ENCODE data around the gene JUP. TPM values are rescaled to one million over a fixed set of nuclear protein-coding genes. Genes with fewer than 3 reads are reported as not detected.

Gene JUP
- total RNA-seq, 4 donors from 2014 or later, result 24.5 to 56.6 (median 46.4) TPM

DNA sequence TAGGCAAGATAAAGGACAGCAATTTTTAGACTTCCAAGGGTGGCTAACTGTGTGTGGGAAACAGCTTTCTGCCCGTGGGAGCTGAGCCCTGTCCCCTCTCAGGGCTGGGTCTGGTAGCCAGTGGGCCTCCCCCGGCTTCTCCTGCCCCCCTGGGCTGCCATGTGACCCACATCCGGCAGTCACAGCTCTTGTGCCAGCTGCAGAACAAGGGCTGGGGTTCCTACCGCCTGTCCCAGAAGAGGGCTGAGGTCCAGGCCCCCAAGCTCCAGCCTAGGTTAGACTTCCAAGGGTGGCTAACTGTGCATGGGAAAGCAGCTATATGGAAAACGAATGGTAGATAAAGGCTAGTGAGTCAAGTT, 68.2 kb downstream of the JUP start:
- H3K27ac ChIP-seq (replicated peaks in 1 of 4), result no peak overlapping the region
- H3K27me3 ChIP-seq, result peaks cover 0 to 8% (median 0%) of the 10 kb centered on the region in 4 donors

DNA sequence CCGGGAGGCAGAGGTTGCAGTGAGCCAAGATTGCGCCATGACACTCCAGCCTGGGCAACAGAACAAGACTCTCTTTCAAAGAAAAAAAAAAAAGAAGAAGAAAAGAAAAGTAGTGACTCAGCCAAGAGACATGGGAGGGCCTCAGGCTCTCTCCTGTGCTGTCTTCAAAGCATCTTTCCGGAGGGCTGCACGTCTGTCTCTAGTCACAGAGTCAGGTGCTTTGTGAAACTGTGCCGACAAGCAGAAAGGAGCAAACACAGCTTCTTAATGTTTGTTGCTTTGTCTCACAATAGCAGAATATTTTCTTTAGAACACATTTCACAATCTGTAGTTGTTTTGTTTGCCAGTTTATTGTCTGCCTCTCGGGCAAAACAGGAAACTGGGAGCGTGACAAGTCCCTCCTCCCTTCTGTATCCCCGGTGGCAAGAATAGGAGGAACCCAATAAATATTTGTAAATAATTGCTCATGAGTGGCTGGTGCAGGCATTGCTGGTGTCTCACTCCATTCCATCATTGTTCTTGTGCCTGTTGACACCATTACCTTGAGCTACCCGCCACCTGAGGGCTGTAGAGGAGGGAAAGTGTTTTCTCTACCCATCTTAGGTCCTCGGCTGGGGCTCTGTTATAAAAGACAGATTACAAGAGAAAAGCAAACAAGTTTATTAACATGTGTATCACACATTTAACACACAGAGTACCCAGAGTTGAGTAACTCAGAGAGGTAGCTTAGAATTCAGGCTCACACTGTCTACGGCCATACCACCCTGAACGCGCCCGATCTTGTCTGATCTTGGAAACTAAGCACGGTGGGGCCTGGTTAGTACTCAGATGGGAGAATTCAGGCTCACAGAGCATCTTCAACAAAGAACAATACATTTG, 68.9 kb downstream of the JUP start:
- peaks cover 0 to 2% (median 0%) of the 10 kb centered on the region in 4 donors for H3K27me3 ChIP-seq
- no peak overlapping the region for H3K4me3 ChIP-seq
- no peak for DNase-seq (ENCODE audit: extremely low spot score)
- 75% methylated on average over 15 of the region's 15 CpGs for WGBS
- no peak overlapping the region for H3K27ac ChIP-seq (replicated peaks in 1 of 4)
- intact Hi-C loops (cut with DNase I), result no loop called here
- TF ChIP-seq, protein P1, sequence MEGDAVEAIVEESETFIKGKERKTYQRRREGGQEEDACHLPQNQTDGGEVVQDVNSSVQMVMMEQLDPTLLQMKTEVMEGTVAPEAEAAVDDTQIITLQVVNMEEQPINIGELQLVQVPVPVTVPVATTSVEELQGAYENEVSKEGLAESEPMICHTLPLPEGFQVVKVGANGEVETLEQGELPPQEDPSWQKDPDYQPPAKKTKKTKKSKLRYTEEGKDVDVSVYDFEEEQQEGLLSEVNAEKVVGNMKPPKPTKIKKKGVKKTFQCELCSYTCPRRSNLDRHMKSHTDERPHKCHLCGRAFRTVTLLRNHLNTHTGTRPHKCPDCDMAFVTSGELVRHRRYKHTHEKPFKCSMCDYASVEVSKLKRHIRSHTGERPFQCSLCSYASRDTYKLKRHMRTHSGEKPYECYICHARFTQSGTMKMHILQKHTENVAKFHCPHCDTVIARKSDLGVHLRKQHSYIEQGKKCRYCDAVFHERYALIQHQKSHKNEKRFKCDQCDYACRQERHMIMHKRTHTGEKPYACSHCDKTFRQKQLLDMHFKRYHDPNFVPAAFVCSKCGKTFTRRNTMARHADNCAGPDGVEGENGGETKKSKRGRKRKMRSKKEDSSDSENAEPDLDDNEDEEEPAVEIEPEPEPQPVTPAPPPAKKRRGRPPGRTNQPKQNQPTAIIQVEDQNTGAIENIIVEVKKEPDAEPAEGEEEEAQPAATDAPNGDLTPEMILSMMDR (IDR thresholded peaks at IDR 0.05), result no peak
- TF ChIP-seq POLR2AphosphoS5 (IDR thresholded peaks at IDR 0.05), result no peak
- no peak for TF ChIP-seq POLR2A (IDR thresholded peaks at IDR 0.05; ENCODE audit: low read depth)
- no peak for TF ChIP-seq EP300 (IDR thresholded peaks at IDR 0.05)
- no peaks in the 10 kb centered on the region for H3K4me1 ChIP-seq
- no peaks in the 10 kb centered on the region for H3K36me3 ChIP-seq
- no peaks in the 10 kb centered on the region for H3K9me3 ChIP-seq

More for the DNA sequence above, 68.2 kb downstream of the JUP start:
- Histone ChIP-seq H3K4me1 (no peaks in the 10 kb centered on the region), H3K36me3 (no peaks in the 10 kb centered on the region), H3K9me3 (no peaks in the 10 kb centered on the region), H3K4me3 (no peak overlapping the region)
- intact Hi-C loops (cut with DNase I), result no loop called here
- no peak for DNase-seq (ENCODE audit: extremely low spot score)
- WGBS, result 71% methylated on average over 4 of the region's 5 CpGs
- no peak for TF ChIP-seq POLR2A (IDR thresholded peaks at IDR 0.05; ENCODE audit: low read depth)
- no peak for TF ChIP-seq POLR2AphosphoS5 (IDR thresholded peaks at IDR 0.05)
- TF ChIP-seq EP300 (IDR thresholded peaks at IDR 0.05), result no peak
- TF ChIP-seq, protein P1 (IDR thresholded peaks at IDR 0.05), result no peak

DNA sequence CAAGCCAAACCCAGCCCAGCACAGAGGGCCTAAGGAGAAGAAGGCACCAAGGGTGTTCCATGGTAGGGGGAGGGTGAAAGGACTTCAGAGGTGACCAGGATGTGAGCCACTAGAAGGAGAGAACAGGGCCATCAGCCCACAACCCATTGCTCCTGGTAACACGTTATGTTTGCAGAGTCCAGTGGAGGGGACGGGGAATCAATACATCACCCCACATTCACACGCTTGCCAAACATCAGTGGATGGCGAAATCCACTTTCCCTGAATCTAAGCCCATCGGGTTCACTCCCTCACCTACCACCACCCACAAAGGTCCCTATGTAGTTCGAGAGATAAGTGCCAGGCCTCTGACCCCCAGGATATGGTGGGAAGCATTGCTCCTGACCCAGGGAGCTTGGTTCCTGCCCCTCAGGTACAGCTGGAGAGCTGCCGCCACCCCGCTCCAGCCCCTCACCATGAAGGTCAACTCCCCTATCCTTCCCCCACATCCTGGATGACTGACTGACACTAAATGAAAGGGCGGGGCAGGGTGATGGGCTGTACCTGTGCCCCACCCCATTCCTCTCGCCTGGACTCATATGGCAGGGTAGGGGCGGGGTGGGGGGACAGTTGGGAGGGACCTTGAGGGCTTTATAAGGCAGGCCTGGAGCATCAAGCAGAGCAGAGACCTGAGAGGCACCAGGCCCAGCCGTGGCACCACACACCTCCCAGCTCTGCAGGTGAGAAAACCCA, 74.7 kb downstream of the JUP start, which contains the start of gene GAST:
GAST (plus strand) TSS at position 663 of the 732 bp plus-strand sequence. CDS start 3,106 bp downstream, outside the sequence.
- no peak for DNase-seq (ENCODE audit: extremely low spot score)
- 98% methylated on average over 9 of the region's 12 CpGs for WGBS
- no peaks in the 10 kb centered on the region for H3K36me3 ChIP-seq

GRCh38 chr17:41710472-41711090, 75.9 kb downstream of the JUP start:
- DNase-seq (ENCODE audit: extremely low spot score), result no peak
- no peak overlapping the region for H3K4me3 ChIP-seq
- H3K9me3 ChIP-seq, result no peaks in the 10 kb centered on the region
- no peak overlapping the region for H3K27ac ChIP-seq (replicated peaks in 1 of 4)
- intact Hi-C loops (cut with DNase I), result no loop called here
- TF ChIP-seq, protein P1 (IDR thresholded peaks at IDR 0.05), result no peak
- TF ChIP-seq EP300 (IDR thresholded peaks at IDR 0.05) (no peak), POLR2AphosphoS5 (IDR thresholded peaks at IDR 0.05) (no peak), POLR2A (IDR thresholded peaks at IDR 0.05; ENCODE audit: low read depth) (no peak)
- no peaks in the 10 kb centered on the region for H3K36me3 ChIP-seq
- H3K4me1 ChIP-seq, result no peaks in the 10 kb centered on the region
- 54% methylated on average over 8 of the region's 8 CpGs for WGBS
- peaks cover 0 to 12% (median 0%) of the 10 kb centered on the region in 4 donors for H3K27me3 ChIP-seq

More for the DNA sequence above, 74.7 kb downstream of the JUP start, which contains the start of gene GAST:
- intact Hi-C loops (cut with DNase I), result no loop called here
- Histone ChIP-seq H3K4me3 (no peak within 1 kb of the TSS), H3K27me3 (peaks cover 0 to 12% (median 0%) of the 10 kb centered on the region in 4 donors), H3K4me1 (no peaks in the 10 kb centered on the region), H3K27ac (replicated peaks in 1 of 4) (no peak within 1 kb of the TSS), H3K9me3 (no peaks in the 10 kb centered on the region)
- no peak for TF ChIP-seq POLR2A (IDR thresholded peaks at IDR 0.05; ENCODE audit: low read depth)
- no peak for TF ChIP-seq POLR2AphosphoS5 (IDR thresholded peaks at IDR 0.05)
- TF ChIP-seq, protein P1 (IDR thresholded peaks at IDR 0.05), result no peak
- no peak for TF ChIP-seq EP300 (IDR thresholded peaks at IDR 0.05)
